A673 (cell line): Measurements from ENCODE around the gene SLCO1B1.

Experiments used
- CTCF ChIP-seq: fragments of 300-800, 200-600 bp; sonication (generic); conservative IDR thresholded peaks from 2 replicates; pipeline ENCODE4 v1.5.1; 2017; ENCODE audit warnings: low read depth, mild to moderate bottlenecking, antibody characterized with exemption, low read length, moderate library complexity, mixed read lengths
- EZH2 ChIP-seq: fragments of 200-600 bp; sonication (generic); IDR thresholded peaks from 2 replicates; pipeline ENCODE4 v1.6.1; 2017; ENCODE audit warnings: borderline replicate concordance, low read depth, mild to moderate bottlenecking, mixed read lengths, antibody characterized with exemption, low read length; ENCODE audit not compliant: poor library complexity, severe bottlenecking

GRCh38 chr12:21220266-21220665, 89.3 kb downstream of the SLCO1B1 start:
- TF ChIP-seq CTCF (no peak), EZH2 (no peak)
